SK-N-SH treated with all-trans-retinoic acid at 6 μM for 48 hours (cell line): ENCODE measurements around the gene VAPA.
"Not testable (repeated sequence)": the region's sequence is repeated elsewhere in the genome, so short reads cannot be mapped to it uniquely, and the experiment has no call there.

ENCODE experiments used
- ARNTL ChIP-seq: fragments of 450-650 bp; formaldehyde crosslinking; IDR thresholded peaks from 2 replicates; pipeline ENCODE4 v1.5.0; 2020; ENCODE audit warnings: low read depth, mild to moderate bottlenecking, moderate library complexity, borderline replicate concordance
- OSR1 ChIP-seq: fragments of 250-450 bp; sonication (Bioruptor Pico); IDR thresholded peaks from 2 replicates; pipeline ENCODE4 v1.8.0; 2022; ENCODE audit warnings: moderate library complexity, mild to moderate bottlenecking, inconsistent platforms
- PATZ1 ChIP-seq: fragments of 250-450 bp; sonication (Bioruptor Pico); IDR thresholded peaks from 2 replicates; pipeline ENCODE4 v1.8.0; 2020; ENCODE audit warnings: mild to moderate bottlenecking, moderate library complexity, borderline replicate concordance
- POU6F1 ChIP-seq: fragments of 250-450 bp; sonication (Bioruptor Pico); IDR thresholded peaks from 2 replicates; pipeline ENCODE4 v1.8.0; 2021; ENCODE audit warnings: low read depth, mild to moderate bottlenecking, moderate library complexity, borderline replicate concordance
- PPARA ChIP-seq: fragments of 250-450 bp; sonication (Bioruptor Pico); IDR thresholded peaks from 2 replicates; pipeline ENCODE4 v1.5.0; 2020; ENCODE audit warnings: mild to moderate bottlenecking, borderline replicate concordance
- RARB ChIP-seq: fragments of 250-450 bp; sonication (Bioruptor Pico); IDR thresholded peaks from 2 replicates; pipeline ENCODE4 v1.8.0; 2021; ENCODE audit warnings: mild to moderate bottlenecking, moderate library complexity
- TCF4 ChIP-seq: fragments of 250-450 bp; sonication (Bioruptor Pico); IDR thresholded peaks from 2 replicates; pipeline ENCODE4 v1.8.0; 2021; ENCODE audit warnings: mild to moderate bottlenecking, moderate library complexity, borderline replicate concordance
- TSHZ2 ChIP-seq: fragments of 250-450 bp; sonication (Bioruptor Pico); IDR thresholded peaks from 2 replicates; pipeline ENCODE4 v1.5.0; 2020; ENCODE audit warnings: mild to moderate bottlenecking, moderate library complexity
- ZC3H10 ChIP-seq: fragments of 250-450 bp; sonication (Bioruptor Pico); IDR thresholded peaks from 2 replicates; pipeline ENCODE4 v1.5.1; 2021; ENCODE audit warnings: mild to moderate bottlenecking, moderate library complexity
- ZNF70 ChIP-seq: fragments of 450-650 bp; formaldehyde crosslinking; IDR thresholded peaks from 2 replicates; pipeline ENCODE4 v1.5.0; 2020; ENCODE audit warnings: mild to moderate bottlenecking, moderate library complexity
- TF ChIP-seq, protein P1 (sequence below): fragments of 250-450 bp; sonication (Bioruptor Pico); IDR thresholded peaks from 2 replicates; pipeline ENCODE4 v1.5.1; 2020; ENCODE audit warnings: low read depth, mild to moderate bottlenecking, moderate library complexity

GRCh38 chr18:9891515-9891914 lies 22.3 kb upstream of the VAPA start:
- TF ChIP-seq PATZ1; ARNTL (CRISPR knock-in tag); OSR1 (CRISPR knock-in tag); ZNF70 (CRISPR knock-in tag); TCF4 (CRISPR knock-in tag); RARB (CRISPR knock-in tag); TSHZ2; PPARA (CRISPR knock-in tag); POU6F1; ZC3H10: not testable (repeated sequence)
- TF ChIP-seq, protein P1, sequence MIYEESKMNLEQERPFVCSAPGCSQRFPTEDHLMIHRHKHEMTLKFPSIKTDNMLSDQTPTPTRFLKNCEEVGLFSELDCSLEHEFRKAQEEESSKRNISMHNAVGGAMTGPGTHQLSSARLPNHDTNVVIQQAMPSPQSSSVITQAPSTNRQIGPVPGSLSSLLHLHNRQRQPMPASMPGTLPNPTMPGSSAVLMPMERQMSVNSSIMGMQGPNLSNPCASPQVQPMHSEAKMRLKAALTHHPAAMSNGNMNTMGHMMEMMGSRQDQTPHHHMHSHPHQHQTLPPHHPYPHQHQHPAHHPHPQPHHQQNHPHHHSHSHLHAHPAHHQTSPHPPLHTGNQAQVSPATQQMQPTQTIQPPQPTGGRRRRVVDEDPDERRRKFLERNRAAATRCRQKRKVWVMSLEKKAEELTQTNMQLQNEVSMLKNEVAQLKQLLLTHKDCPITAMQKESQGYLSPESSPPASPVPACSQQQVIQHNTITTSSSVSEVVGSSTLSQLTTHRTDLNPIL (CRISPR knock-in tag): not testable (repeated sequence)
